Measurements from ENCODE around the gene SLC4A9.

SLC4A9 gene

DNA sequence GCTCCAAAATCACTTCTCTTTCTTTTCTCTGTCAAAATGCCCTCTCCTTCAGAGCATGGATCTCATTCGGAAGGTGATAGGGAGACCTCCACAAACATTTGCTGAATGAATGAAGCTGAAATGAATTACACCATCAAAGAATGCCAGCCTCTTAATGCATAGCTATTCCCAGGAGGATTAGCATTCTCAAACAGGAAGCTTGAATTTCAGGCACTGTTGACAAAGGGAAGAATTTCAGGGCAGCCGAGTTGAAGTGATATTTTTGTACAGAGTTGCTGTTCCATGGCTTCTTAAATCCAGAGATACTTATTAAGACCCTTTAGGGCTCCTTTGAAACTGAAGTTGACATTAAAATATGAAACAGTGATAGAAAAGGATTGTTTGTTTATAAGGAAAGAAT, 32.4 kb upstream of the SLC4A9 start (continued):
- TF ChIP-seq PBX3 (CRISPR knock-in tag; IDR thresholded peaks at IDR 0.05) = no peak
- no peak for TF ChIP-seq ZNF530 (tag by site-specific recombination; IDR thresholded peaks at IDR 0.05; ENCODE audit: low read depth)
- no peak for TF ChIP-seq ZNF354C (tag by site-specific recombination; IDR thresholded peaks at IDR 0.05; ENCODE audit: borderline replicate concordance, low read depth)
- no peak for TF ChIP-seq ZNF362 (tag by site-specific recombination; IDR thresholded peaks at IDR 0.05)
- TF ChIP-seq ZNF707 (tag by site-specific recombination; IDR thresholded peaks at IDR 0.05) = no peak
- TF ChIP-seq HOXC10 (CRISPR knock-in tag; IDR thresholded peaks at IDR 0.05) = no peak
- TF ChIP-seq MZF1 (tag by site-specific recombination; IDR thresholded peaks at IDR 0.05; ENCODE audit: borderline replicate concordance) = no peak
- TF ChIP-seq ZNF148 (tag by site-specific recombination; IDR thresholded peaks at IDR 0.05; ENCODE audit: borderline replicate concordance) = no peak
- peak; percentile 46 for TF ChIP-seq ZBTB17 (tag by site-specific recombination; IDR thresholded peaks at IDR 0.05)
- TF ChIP-seq, protein P1, sequence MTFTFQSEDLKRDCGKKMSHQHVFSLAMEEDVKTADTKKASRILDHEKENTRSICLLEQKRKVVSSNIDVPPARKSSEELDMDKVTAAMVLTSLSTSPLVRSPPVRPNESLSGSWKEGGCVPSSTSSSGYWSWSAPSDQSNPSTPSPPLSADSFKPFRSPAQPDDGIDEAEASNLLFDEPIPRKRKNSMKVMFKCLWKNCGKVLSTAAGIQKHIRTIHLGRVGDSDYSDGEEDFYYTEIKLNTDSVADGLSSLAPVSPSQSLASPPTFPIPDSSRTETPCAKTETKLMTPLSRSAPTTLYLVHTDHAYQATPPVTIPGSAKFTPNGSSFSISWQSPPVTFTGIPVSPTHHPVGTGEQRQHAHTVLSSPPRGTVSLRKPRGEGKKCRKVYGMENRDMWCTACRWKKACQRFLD (tag by site-specific recombination; IDR thresholded peaks at IDR 0.05) = no peak
- peak; percentile 63 for TF ChIP-seq OSR2 (tag by site-specific recombination; IDR thresholded peaks at IDR 0.05)
- TF ChIP-seq, protein P2, sequence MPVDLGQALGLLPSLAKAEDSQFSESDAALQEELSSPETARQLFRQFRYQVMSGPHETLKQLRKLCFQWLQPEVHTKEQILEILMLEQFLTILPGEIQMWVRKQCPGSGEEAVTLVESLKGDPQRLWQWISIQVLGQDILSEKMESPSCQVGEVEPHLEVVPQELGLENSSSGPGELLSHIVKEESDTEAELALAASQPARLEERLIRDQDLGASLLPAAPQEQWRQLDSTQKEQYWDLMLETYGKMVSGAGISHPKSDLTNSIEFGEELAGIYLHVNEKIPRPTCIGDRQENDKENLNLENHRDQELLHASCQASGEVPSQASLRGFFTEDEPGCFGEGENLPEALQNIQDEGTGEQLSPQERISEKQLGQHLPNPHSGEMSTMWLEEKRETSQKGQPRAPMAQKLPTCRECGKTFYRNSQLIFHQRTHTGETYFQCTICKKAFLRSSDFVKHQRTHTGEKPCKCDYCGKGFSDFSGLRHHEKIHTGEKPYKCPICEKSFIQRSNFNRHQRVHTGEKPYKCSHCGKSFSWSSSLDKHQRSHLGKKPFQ (tag by site-specific recombination; IDR thresholded peaks at IDR 0.05) = no peak
- 0 out of 2 replicates have a peak, but pooled peaks have one; percentile 20 for TF ChIP-seq ZNF10 (tag by site-specific recombination; IDR thresholded peaks at IDR 0.05)
- TF ChIP-seq ZNF561 (tag by site-specific recombination; IDR thresholded peaks at IDR 0.05; ENCODE audit: borderline replicate concordance) = no peak
- no peak for TF ChIP-seq ZNF280C (tag by site-specific recombination; IDR thresholded peaks at IDR 0.05)
- TF ChIP-seq, protein P3, sequence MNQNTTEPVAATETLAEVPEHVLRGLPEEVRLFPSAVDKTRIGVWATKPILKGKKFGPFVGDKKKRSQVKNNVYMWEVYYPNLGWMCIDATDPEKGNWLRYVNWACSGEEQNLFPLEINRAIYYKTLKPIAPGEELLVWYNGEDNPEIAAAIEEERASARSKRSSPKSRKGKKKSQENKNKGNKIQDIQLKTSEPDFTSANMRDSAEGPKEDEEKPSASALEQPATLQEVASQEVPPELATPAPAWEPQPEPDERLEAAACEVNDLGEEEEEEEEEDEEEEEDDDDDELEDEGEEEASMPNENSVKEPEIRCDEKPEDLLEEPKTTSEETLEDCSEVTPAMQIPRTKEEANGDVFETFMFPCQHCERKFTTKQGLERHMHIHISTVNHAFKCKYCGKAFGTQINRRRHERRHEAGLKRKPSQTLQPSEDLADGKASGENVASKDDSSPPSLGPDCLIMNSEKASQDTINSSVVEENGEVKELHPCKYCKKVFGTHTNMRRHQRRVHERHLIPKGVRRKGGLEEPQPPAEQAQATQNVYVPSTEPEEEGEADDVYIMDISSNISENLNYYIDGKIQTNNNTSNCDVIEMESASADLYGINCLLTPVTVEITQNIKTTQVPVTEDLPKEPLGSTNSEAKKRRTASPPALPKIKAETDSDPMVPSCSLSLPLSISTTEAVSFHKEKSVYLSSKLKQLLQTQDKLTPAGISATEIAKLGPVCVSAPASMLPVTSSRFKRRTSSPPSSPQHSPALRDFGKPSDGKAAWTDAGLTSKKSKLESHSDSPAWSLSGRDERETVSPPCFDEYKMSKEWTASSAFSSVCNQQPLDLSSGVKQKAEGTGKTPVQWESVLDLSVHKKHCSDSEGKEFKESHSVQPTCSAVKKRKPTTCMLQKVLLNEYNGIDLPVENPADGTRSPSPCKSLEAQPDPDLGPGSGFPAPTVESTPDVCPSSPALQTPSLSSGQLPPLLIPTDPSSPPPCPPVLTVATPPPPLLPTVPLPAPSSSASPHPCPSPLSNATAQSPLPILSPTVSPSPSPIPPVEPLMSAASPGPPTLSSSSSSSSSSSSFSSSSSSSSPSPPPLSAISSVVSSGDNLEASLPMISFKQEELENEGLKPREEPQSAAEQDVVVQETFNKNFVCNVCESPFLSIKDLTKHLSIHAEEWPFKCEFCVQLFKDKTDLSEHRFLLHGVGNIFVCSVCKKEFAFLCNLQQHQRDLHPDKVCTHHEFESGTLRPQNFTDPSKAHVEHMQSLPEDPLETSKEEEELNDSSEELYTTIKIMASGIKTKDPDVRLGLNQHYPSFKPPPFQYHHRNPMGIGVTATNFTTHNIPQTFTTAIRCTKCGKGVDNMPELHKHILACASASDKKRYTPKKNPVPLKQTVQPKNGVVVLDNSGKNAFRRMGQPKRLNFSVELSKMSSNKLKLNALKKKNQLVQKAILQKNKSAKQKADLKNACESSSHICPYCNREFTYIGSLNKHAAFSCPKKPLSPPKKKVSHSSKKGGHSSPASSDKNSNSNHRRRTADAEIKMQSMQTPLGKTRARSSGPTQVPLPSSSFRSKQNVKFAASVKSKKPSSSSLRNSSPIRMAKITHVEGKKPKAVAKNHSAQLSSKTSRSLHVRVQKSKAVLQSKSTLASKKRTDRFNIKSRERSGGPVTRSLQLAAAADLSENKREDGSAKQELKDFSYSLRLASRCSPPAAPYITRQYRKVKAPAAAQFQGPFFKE (tag by site-specific recombination; IDR thresholded peaks at IDR 0.05; ENCODE audit: borderline replicate concordance) = no peak
- TF ChIP-seq ZNF510 (tag by site-specific recombination; IDR thresholded peaks at IDR 0.05; ENCODE audit: insufficient replicate concordance) = no peak
- TF ChIP-seq, protein P4, sequence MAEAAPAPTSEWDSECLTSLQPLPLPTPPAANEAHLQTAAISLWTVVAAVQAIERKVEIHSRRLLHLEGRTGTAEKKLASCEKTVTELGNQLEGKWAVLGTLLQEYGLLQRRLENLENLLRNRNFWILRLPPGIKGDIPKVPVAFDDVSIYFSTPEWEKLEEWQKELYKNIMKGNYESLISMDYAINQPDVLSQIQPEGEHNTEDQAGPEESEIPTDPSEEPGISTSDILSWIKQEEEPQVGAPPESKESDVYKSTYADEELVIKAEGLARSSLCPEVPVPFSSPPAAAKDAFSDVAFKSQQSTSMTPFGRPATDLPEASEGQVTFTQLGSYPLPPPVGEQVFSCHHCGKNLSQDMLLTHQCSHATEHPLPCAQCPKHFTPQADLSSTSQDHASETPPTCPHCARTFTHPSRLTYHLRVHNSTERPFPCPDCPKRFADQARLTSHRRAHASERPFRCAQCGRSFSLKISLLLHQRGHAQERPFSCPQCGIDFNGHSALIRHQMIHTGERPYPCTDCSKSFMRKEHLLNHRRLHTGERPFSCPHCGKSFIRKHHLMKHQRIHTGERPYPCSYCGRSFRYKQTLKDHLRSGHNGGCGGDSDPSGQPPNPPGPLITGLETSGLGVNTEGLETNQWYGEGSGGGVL (tag by site-specific recombination; IDR thresholded peaks at IDR 0.05) = no peak
- no peak for TF ChIP-seq ZNF2 (tag by site-specific recombination; IDR thresholded peaks at IDR 0.05)
- TF ChIP-seq FEZF1 (tag by site-specific recombination; IDR thresholded peaks at IDR 0.05) = no peak
- TF ChIP-seq ZNF114 (tag by site-specific recombination; IDR thresholded peaks at IDR 0.05) = no peak
- no peak for TF ChIP-seq KLF9 (tag by site-specific recombination; IDR thresholded peaks at IDR 0.05; ENCODE audit: low read depth)
